HL-60 (cell line): Measurements from ENCODE around the gene NTF3.

ENCODE experiments used
- DNase-seq, 2 experiments: peaks; one replicate each; pipeline ENCODE4 v3.0.0-alpha.2; 2010 to 2020; ENCODE audit warnings: low read depth in 1 of 2, low spot score in 1 of 2
- H3K27ac ChIP-seq: fragments of 250-450 bp; sonication (Bioruptor Pico); replicated peaks from 2 replicates; pipeline ENCODE4 v1.5.1; 2020; ENCODE audit warnings: mild to moderate bottlenecking, moderate library complexity
- H3K27me3 ChIP-seq: fragments of 250-450 bp; sonication (Bioruptor Pico); 2 replicates; pipeline ENCODE4 v1.5.1; 2021; ENCODE audit warnings: mild to moderate bottlenecking, moderate library complexity; ENCODE audit not compliant: insufficient read depth, poor library complexity, severe bottlenecking
- H3K4me3 ChIP-seq: replicated peaks from 2 replicates; pipeline ENCODE4 v1.5.1; 2011; ENCODE audit warnings: mild to moderate bottlenecking, control low read depth, low read length; ENCODE audit not compliant: insufficient read depth
- GABPA ChIP-seq: IDR thresholded peaks from 2 replicates; pipeline ENCODE4 v1.6.1; 2012; ENCODE audit warnings: low read depth
- POLR2AphosphoS5 ChIP-seq: IDR thresholded peaks from 2 replicates; pipeline ENCODE4 v1.6.1; 2012; ENCODE audit warnings: low read depth
- SPI1 ChIP-seq: IDR thresholded peaks from 2 replicates; pipeline ENCODE4 v1.6.1; 2012; ENCODE audit warnings: low read depth, mild to moderate bottlenecking, borderline replicate concordance
- TF ChIP-seq, protein P1 (sequence below): IDR thresholded peaks from one replicate; pipeline ENCODE4 v1.5.1; 2011; ENCODE audit warnings: low read length, control low read depth, inconsistent platforms; ENCODE audit not compliant: insufficient read depth
- TF ChIP-seq, protein P2 (sequence below): IDR thresholded peaks from 2 replicates; pipeline ENCODE4 v1.6.1; 2012; ENCODE audit warnings: low read depth; ENCODE audit not compliant: insufficient replicate concordance

NTF3 gene

DNA sequence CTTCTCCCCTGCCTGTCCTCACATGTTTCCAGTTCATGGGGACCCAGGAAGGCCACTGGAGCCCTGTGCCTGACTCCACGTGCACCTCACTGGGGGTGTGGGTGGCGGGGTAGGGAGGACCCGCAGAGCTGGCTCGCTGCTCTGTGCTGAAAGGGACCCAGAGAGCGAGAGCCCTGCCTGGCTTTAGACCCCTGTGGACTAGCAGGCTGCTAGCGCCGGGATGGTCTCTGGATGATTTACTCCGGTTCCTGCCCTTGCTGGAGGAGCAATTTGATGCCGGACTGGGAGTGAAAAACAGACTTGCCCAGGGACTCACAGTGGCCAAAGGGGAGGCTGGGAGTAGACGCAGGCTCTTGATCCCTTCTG lies 49.0 kb downstream of the NTF3 start:
- Histone ChIP-seq H3K27me3 (no peaks in the 10 kb centered on the region), H3K27ac (no peak overlapping the region), H3K4me3 (no peak overlapping the region)
- DNase-seq = no peak
- TF ChIP-seq GABPA = no peak
- no peak for TF ChIP-seq SPI1
- no peak for TF ChIP-seq POLR2AphosphoS5
- TF ChIP-seq, protein P1, sequence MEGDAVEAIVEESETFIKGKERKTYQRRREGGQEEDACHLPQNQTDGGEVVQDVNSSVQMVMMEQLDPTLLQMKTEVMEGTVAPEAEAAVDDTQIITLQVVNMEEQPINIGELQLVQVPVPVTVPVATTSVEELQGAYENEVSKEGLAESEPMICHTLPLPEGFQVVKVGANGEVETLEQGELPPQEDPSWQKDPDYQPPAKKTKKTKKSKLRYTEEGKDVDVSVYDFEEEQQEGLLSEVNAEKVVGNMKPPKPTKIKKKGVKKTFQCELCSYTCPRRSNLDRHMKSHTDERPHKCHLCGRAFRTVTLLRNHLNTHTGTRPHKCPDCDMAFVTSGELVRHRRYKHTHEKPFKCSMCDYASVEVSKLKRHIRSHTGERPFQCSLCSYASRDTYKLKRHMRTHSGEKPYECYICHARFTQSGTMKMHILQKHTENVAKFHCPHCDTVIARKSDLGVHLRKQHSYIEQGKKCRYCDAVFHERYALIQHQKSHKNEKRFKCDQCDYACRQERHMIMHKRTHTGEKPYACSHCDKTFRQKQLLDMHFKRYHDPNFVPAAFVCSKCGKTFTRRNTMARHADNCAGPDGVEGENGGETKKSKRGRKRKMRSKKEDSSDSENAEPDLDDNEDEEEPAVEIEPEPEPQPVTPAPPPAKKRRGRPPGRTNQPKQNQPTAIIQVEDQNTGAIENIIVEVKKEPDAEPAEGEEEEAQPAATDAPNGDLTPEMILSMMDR = no peak
- TF ChIP-seq, protein P2, sequence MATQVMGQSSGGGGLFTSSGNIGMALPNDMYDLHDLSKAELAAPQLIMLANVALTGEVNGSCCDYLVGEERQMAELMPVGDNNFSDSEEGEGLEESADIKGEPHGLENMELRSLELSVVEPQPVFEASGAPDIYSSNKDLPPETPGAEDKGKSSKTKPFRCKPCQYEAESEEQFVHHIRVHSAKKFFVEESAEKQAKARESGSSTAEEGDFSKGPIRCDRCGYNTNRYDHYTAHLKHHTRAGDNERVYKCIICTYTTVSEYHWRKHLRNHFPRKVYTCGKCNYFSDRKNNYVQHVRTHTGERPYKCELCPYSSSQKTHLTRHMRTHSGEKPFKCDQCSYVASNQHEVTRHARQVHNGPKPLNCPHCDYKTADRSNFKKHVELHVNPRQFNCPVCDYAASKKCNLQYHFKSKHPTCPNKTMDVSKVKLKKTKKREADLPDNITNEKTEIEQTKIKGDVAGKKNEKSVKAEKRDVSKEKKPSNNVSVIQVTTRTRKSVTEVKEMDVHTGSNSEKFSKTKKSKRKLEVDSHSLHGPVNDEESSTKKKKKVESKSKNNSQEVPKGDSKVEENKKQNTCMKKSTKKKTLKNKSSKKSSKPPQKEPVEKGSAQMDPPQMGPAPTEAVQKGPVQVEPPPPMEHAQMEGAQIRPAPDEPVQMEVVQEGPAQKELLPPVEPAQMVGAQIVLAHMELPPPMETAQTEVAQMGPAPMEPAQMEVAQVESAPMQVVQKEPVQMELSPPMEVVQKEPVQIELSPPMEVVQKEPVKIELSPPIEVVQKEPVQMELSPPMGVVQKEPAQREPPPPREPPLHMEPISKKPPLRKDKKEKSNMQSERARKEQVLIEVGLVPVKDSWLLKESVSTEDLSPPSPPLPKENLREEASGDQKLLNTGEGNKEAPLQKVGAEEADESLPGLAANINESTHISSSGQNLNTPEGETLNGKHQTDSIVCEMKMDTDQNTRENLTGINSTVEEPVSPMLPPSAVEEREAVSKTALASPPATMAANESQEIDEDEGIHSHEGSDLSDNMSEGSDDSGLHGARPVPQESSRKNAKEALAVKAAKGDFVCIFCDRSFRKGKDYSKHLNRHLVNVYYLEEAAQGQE = no peak

DNA sequence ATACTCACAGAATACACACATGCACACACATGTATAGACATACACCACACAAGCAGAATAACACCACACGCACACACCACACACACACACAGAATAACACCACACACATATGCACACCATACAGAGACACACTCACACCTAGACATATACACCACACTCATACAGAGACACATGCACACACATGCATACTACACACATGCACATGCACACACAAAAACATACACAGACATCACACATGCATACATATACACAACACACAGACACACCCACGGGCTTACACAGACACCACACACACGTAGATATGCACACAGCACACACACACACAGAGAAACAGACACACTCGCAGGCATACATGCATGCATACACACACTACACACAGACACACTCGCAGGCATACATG lies 49.7 kb downstream of the NTF3 start:
- H3K27me3 ChIP-seq = no peaks in the 10 kb centered on the region
- TF ChIP-seq, protein P2 = no peak
- TF ChIP-seq, protein P1 = no peak
- TF ChIP-seq GABPA (no peak), POLR2AphosphoS5 (no peak), SPI1 (no peak)
- no peak for DNase-seq
- H3K27ac ChIP-seq = no peak overlapping the region
- H3K4me3 ChIP-seq = no peak overlapping the region

DNA sequence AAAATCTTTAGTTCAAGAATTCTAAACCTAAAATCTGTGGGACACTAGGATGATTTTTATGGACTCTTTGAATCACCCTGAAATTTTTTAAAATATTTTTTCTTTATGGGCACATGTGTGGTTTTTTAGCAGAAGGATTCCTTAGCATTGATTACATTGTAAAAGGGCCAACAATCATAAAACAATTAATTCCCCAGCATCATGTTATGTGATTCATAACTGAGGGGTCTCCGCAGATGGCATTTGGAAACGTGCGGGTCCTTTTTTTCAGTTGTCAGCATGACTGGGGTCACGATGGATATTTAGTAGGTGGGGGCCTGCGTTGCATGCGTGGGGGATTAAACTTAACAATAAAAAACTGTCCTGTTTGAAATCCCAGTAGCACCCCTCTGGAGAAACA lies 52.5 kb downstream of the NTF3 start:
- TF ChIP-seq, protein P2 = no peak
- TF ChIP-seq GABPA (no peak), SPI1 (no peak), POLR2AphosphoS5 (no peak)
- TF ChIP-seq, protein P1 = no peak
- no peaks in the 10 kb centered on the region for H3K27me3 ChIP-seq
- no peak overlapping the region for H3K4me3 ChIP-seq
- no peak for DNase-seq
- no peak overlapping the region for H3K27ac ChIP-seq
